BJ (cell line): ENCODE data around the gene LCOR. TPM values are rescaled to one million over a fixed set of nuclear protein-coding genes. Genes with fewer than 3 reads are reported as not detected.

Experiments used
- CTCF ChIA-PET: fragments of 350-600 bp; formaldehyde crosslinking; extraction: SDS; loops from one replicate; lab custom pipeline; 2021; ENCODE audit warnings: antibody characterized with exemption, inconsistent platforms; lab: Yijun Ruan, JAX
- POLR2A ChIA-PET: fragments of 300-600 bp; sonication (Branson Sonifier 250); formaldehyde crosslinking; extraction: SDS; loops from one replicate; lab custom pipeline; 2021; ENCODE audit warnings: antibody characterized with exemption; lab: Charles Lee
- DNase-seq: peaks from one replicate; pipeline ENCODE4 v3.0.0-alpha.2; 2011; ENCODE audit warnings: low read depth
- H3K27me3 ChIP-seq: 2 replicates; pipeline ENCODE4 v1.6.0; 2011; ENCODE audit warnings: low read length; ENCODE audit not compliant: control insufficient read depth, insufficient read depth
- H3K36me3 ChIP-seq: 2 replicates; pipeline ENCODE4 v1.5.1; 2011; ENCODE audit warnings: low read length; ENCODE audit not compliant: control insufficient read depth, insufficient read depth
- H3K4me3 ChIP-seq: 2 replicates; pipeline ENCODE4 v1.5.1; 2011; ENCODE audit warnings: low read depth, mild to moderate bottlenecking, control low read depth, low read length
- polyA plus RNA-seq: library from polyadenylated mRNA; depleted of rRNA; stranded (reverse); fragments of >200 nt; gene quantifications from 2 replicates; pipeline ENCODE4 v1.2.3, GENCODE V29; 2011
- TF ChIP-seq, protein P1 (sequence below): IDR thresholded peaks from 2 replicates; pipeline ENCODE4 v1.5.1; 2011; ENCODE audit warnings: low read depth, mild to moderate bottlenecking, control low read depth, inconsistent platforms, low read length, moderate library complexity; ENCODE audit not compliant: insufficient read depth

LCOR gene
- polyA plus RNA-seq, 1 experiment, result 4.9 TPM

DNA sequence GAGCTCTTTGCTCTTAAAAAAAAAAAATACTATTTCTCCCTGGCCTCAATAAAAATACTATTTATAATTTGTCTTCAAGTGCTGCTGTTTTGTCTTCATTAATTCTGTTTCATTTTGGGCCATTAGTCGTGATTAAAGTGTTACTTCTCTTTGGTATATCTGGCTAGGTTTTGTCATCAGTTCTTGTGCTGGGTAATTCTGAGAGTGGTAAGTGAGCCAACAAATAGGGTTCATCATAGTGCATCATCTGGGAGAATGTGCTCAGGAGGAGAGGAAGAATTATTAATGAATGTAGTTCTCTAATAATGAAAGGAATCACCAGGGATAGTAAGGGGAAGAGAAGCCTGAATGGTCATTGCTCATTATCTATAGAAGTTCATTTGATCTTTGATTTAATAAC is 70.0 kb downstream of the LCOR start:
- H3K27me3 ChIP-seq, result no peaks in the 10 kb centered on the region
- no peak for DNase-seq
- CTCF ChIA-PET, result no interaction called here
- TF ChIP-seq, protein P1, sequence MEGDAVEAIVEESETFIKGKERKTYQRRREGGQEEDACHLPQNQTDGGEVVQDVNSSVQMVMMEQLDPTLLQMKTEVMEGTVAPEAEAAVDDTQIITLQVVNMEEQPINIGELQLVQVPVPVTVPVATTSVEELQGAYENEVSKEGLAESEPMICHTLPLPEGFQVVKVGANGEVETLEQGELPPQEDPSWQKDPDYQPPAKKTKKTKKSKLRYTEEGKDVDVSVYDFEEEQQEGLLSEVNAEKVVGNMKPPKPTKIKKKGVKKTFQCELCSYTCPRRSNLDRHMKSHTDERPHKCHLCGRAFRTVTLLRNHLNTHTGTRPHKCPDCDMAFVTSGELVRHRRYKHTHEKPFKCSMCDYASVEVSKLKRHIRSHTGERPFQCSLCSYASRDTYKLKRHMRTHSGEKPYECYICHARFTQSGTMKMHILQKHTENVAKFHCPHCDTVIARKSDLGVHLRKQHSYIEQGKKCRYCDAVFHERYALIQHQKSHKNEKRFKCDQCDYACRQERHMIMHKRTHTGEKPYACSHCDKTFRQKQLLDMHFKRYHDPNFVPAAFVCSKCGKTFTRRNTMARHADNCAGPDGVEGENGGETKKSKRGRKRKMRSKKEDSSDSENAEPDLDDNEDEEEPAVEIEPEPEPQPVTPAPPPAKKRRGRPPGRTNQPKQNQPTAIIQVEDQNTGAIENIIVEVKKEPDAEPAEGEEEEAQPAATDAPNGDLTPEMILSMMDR, result no peak
- POLR2A ChIA-PET, result no interaction called here
- no peaks in the 10 kb centered on the region for H3K36me3 ChIP-seq
- H3K4me3 ChIP-seq, result no peak overlapping the region

DNA sequence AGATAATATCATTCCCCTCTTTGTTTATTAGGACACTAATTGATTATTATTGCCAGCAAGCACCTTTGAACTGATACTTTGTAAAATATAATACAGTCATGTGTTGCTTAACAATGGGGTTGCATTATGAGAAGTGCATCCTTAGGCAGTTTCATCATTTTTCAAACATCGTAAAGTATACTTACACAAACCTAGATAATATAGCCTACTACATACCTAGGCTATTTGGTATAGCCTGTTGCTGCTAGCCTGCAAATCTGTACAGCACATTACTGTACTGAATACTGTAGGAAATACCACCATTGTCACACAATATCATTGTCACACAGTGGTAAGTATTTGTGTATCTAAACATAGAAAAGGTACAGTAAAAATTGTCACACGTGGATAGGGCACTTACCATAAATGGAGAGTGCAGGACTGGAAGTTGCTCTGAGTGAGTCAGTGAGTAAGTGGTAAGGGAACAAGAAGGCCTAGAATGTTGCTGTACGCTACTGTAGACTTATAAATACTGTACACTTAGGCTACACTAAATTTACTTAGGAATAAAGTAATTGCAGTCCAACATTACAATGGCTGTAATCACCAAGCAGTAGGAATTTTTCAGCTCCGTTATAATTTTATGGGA is 70.7 kb downstream of the LCOR start:
- DNase-seq, result no peak
- Histone ChIP-seq H3K36me3 (no peaks in the 10 kb centered on the region), H3K4me3 (no peak overlapping the region), H3K27me3 (no peaks in the 10 kb centered on the region)
- ChIA-PET CTCF (no interaction called here), POLR2A (no interaction called here)
- TF ChIP-seq, protein P1, result no peak

DNA sequence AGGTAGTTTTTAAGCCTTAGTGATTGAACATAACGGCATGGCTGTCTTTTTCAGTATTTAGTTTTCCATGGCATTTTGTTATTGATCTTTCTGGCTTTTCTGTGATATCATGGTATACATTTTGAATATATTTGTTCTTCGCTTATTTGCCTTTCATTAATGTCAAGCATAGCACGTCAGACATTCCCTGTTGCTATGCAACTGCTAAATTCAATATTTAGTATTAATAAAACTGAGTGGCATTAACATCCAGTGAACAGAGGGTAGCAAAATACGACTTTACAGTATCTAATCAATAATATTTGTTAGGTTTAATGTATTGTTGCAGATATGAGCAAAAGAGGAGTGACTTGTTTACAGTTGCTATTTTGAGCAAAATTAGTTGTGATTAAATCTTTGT is 72.5 kb downstream of the LCOR start:
- TF ChIP-seq, protein P1, result no peak
- H3K4me3 ChIP-seq, result no peak overlapping the region
- no peaks in the 10 kb centered on the region for H3K36me3 ChIP-seq
- no peaks in the 10 kb centered on the region for H3K27me3 ChIP-seq
- DNase-seq, result no peak
- CTCF ChIA-PET, result interaction anchor here (1.2 kb wide), 1 partner anchor 10 kb away, joined by 3 read pairs; no protein-coding TSS in a partner anchor
- POLR2A ChIA-PET, result no interaction called here

DNA sequence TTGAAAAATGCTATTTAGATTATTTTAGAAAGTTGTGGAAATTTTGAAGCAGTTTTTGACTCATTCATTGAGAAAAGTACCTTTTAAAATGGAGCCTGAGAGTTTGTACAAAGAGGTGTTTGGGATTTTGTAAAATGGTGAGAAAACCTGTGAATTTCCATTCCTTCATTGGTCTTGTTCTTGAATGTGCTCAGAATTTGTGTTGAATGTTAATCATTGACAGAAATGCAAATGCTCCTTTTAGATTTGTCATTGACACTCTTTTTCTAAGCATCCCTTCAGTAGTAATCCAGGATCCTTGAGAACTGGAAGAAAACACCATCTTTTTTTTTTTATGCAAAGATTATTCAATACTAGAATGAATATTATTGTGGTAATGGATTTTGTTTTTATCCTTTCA is 74.8 kb downstream of the LCOR start:
- H3K27me3 ChIP-seq, result no peaks in the 10 kb centered on the region
- POLR2A ChIA-PET, result no interaction called here
- TF ChIP-seq, protein P1, result no peak
- no peak for DNase-seq
- CTCF ChIA-PET, result no interaction called here
- no peaks in the 10 kb centered on the region for H3K36me3 ChIP-seq
- H3K4me3 ChIP-seq, result no peak overlapping the region

DNA sequence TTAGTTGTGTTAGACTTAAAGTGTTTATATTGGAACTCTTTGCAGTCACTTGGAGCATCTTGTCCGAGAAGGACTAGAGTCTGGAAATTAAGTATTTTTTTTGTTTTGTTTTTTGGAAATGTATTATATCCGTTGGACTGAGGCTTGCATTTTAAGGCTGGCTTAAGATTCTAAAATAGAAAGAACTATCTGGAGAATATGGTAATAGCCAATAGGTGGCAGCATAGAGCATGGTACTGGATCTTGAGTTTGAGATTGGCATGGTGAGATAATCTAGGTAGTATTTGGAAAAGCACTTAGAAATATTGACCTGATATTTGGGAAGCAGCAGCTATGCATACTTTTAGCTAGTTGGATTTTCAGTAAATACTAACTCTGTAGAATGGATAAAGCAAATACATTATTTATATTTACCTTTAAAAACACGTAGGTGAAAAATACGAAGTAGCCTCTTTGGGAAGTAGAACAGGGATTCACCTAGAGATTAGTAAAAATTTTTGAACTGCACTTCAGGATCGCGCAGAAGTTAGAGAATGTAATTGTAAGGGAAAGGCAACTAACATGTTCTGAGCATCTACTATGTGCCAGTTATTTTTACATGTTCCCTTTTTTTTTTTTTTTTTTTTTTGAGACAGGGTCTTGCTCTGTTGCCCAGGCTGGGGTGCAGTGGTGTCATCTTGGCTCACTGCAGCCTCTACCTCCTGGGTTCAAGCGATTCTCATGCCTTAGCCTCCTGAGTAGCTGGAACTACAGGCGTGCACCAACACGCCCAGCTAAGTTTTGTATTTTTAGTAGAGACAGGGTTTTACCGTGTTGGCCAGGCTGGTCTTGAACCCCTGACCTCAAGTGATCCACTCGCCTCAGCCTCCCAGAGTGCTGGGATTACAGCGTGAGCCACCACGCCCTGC is 78.6 kb downstream of the LCOR start:
- no peak overlapping the region for H3K4me3 ChIP-seq
- ChIA-PET CTCF (interaction anchor here (0.7 to 4.1 kb wide), 9 partner anchors 10 to 127 kb away, joined by 3 to 16 read pairs (median 5); no protein-coding TSS in a partner anchor), POLR2A (no interaction called here)
- TF ChIP-seq, protein P1, result peak; percentile 55
- DNase-seq, result no peak
- H3K27me3 ChIP-seq, result no peaks in the 10 kb centered on the region
- H3K36me3 ChIP-seq, result no peaks in the 10 kb centered on the region
